MM.1S (cell line): Measurements from ENCODE around the gene CD8B.

Experiments used
- DNase-seq: peaks from one replicate; pipeline ENCODE4 v3.0.0-alpha.2; 2015
- H2AFZ ChIP-seq: fragments of 300-600 bp; sonication (generic); 2 replicates; pipeline ENCODE4 v1.6.0; 2016; ENCODE audit warnings: antibody characterized with exemption, low read length
- H3F3A ChIP-seq: fragments of 300-600 bp; sonication (generic); 2 replicates; pipeline ENCODE4 v1.6.1; 2016; ENCODE audit warnings: mild to moderate bottlenecking, antibody characterized with exemption, low read length, moderate library complexity, mixed read lengths; ENCODE audit not compliant: insufficient read depth
- H3K27ac ChIP-seq: fragments of 300-600 bp; sonication (generic); 2 replicates; pipeline ENCODE4 v1.5.1; 2016; ENCODE audit warnings: mild to moderate bottlenecking, low read length
- H3K27me3 ChIP-seq: fragments of 300-600 bp; sonication (generic); replicated peaks from 2 replicates; pipeline ENCODE4 v1.6.0; 2016; ENCODE audit warnings: low read length; ENCODE audit not compliant: insufficient read depth
- H3K36me3 ChIP-seq: fragments of 300-600 bp; sonication (generic); replicated peaks from 2 replicates; pipeline ENCODE4 v1.6.1; 2016; ENCODE audit warnings: mild to moderate bottlenecking, low read length, mixed read lengths; ENCODE audit not compliant: insufficient read depth
- H3K4me1 ChIP-seq: fragments of 300-600 bp; sonication (generic); 2 replicates; pipeline ENCODE4 v1.6.1; 2016; ENCODE audit warnings: low read length, mixed read lengths
- H3K4me2 ChIP-seq: fragments of 300-600 bp; sonication (generic); 2 replicates; pipeline ENCODE4 v1.6.0; 2016; ENCODE audit warnings: low read depth, low read length
- H3K4me3 ChIP-seq: fragments of 300-600 bp; sonication (generic); 2 replicates; pipeline ENCODE4 v1.5.1; 2016; ENCODE audit warnings: low read length, mixed read lengths
- H3K79me2 ChIP-seq: fragments of 300-600 bp; sonication (generic); 2 replicates; pipeline ENCODE4 v1.6.1; 2016; ENCODE audit warnings: mixed run types, low read length, mixed read lengths
- H3K9ac ChIP-seq: fragments of 300-600 bp; sonication (generic); 2 replicates; pipeline ENCODE4 v1.6.1; 2016; ENCODE audit warnings: low read length, mixed read lengths
- H3K9me2 ChIP-seq: fragments of 300-600 bp; sonication (generic); replicated peaks from 2 replicates; pipeline ENCODE4 v1.6.1; 2016; ENCODE audit warnings: mild to moderate bottlenecking, low read length, mixed read lengths; ENCODE audit not compliant: insufficient read depth
- H3K9me3 ChIP-seq: fragments of 300-600 bp; sonication (generic); replicated peaks from 2 replicates; pipeline ENCODE4 v1.6.1; 2016; ENCODE audit warnings: mild to moderate bottlenecking, low read length, mixed read lengths; ENCODE audit not compliant: insufficient read depth
- H4K20me1 ChIP-seq: fragments of 300-600 bp; sonication (generic); 2 replicates; pipeline ENCODE4 v1.6.1; 2016; ENCODE audit warnings: mild to moderate bottlenecking, low read length, moderate library complexity, mixed read lengths; ENCODE audit not compliant: insufficient read depth
- EZH2 ChIP-seq: fragments of 300-600 bp; sonication (generic); optimal IDR thresholded peaks from 2 replicates; pipeline ENCODE3; 2017; ENCODE audit warnings: low read depth, mild to moderate bottlenecking, antibody characterized with exemption, low read length, mixed read lengths
- EZH2phosphoT487 ChIP-seq: fragments of 300-600 bp; sonication (generic); IDR thresholded peaks from 2 replicates; pipeline ENCODE4 v1.6.1; 2018; ENCODE audit warnings: antibody characterized with exemption, low read length
- TF ChIP-seq, protein P1 (sequence below): fragments of 300-600 bp; sonication (generic); IDR thresholded peaks from 2 replicates; pipeline ENCODE4 v1.5.1; 2016; ENCODE audit warnings: antibody characterized with exemption, low read length, mixed read lengths

The CD8B gene

DNA sequence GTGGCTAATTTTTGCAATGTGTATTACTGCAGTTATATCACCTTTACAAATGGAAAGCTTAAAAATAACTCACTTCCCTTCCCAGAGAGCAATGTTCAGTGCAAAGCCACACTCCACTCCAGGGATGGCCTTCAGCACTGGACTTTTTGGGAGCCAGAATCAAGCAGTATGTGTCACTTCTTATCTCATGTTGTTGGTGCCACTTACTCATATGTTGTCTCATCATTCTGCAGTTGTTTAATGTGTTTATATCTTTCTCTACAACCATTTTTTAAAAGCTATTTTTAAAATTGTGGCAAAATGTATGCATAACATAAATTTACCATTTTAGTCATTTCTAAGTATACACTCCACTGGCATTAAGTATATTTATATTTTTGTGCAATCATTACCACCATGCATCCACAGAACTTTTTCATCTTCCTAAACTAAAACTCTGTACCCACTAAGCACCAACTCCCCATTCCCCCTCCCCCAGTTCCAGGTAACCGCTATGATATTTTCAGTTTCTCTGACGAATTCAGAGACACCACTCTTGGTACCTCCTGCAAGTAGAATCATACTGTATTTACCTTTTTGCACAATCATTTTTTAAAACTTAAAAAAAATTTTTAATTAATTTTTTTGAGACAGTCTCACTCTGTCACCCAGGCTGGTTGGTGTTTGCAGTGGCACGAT is 38.9 kb downstream of the CD8B start:
- no peaks in the 10 kb centered on the region for H3K4me1 ChIP-seq
- no peaks in the 10 kb centered on the region for H3K36me3 ChIP-seq
- no peaks in the 10 kb centered on the region for H3K27me3 ChIP-seq
- no peaks in the 10 kb centered on the region for H3K9me3 ChIP-seq
- H3K79me2 ChIP-seq = no peaks in the 10 kb centered on the region
- no peak overlapping the region for H3K9ac ChIP-seq
- no peaks in the 10 kb centered on the region for H3K9me2 ChIP-seq
- no peak for TF ChIP-seq EZH2
- TF ChIP-seq, protein P1, sequence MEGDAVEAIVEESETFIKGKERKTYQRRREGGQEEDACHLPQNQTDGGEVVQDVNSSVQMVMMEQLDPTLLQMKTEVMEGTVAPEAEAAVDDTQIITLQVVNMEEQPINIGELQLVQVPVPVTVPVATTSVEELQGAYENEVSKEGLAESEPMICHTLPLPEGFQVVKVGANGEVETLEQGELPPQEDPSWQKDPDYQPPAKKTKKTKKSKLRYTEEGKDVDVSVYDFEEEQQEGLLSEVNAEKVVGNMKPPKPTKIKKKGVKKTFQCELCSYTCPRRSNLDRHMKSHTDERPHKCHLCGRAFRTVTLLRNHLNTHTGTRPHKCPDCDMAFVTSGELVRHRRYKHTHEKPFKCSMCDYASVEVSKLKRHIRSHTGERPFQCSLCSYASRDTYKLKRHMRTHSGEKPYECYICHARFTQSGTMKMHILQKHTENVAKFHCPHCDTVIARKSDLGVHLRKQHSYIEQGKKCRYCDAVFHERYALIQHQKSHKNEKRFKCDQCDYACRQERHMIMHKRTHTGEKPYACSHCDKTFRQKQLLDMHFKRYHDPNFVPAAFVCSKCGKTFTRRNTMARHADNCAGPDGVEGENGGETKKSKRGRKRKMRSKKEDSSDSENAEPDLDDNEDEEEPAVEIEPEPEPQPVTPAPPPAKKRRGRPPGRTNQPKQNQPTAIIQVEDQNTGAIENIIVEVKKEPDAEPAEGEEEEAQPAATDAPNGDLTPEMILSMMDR = no peak
- H4K20me1 ChIP-seq = no peaks in the 10 kb centered on the region
- no peak overlapping the region for H3K4me3 ChIP-seq
- H3K27ac ChIP-seq = no peak overlapping the region
- H3F3A ChIP-seq = no peaks in the 10 kb centered on the region
- no peak for DNase-seq
- H3K4me2 ChIP-seq = no peak overlapping the region
- no peak overlapping the region for H2AFZ ChIP-seq

GRCh38 chr2:86821842-86822241 is 39.8 kb downstream of the CD8B start:
- Histone ChIP-seq H3K9me3 (no peaks in the 10 kb centered on the region), H3F3A (no peaks in the 10 kb centered on the region), H3K9me2 (no peaks in the 10 kb centered on the region), H3K4me3 (no peak overlapping the region), H2AFZ (no peak overlapping the region), H3K27me3 (no peaks in the 10 kb centered on the region), H3K4me1 (no peaks in the 10 kb centered on the region), H4K20me1 (no peaks in the 10 kb centered on the region), H3K79me2 (no peaks in the 10 kb centered on the region), H3K9ac (no peak overlapping the region), H3K27ac (no peak overlapping the region), H3K36me3 (no peaks in the 10 kb centered on the region), H3K4me2 (no peak overlapping the region)
- DNase-seq = no peak
- TF ChIP-seq, protein P1 = no peak
- TF ChIP-seq EZH2 (no peak), EZH2phosphoT487 (no peak)

- H4K20me1 ChIP-seq = no peaks in the 10 kb centered on the region
- no peaks in the 10 kb centered on the region for H3K36me3 ChIP-seq
- H3K79me2 ChIP-seq = no peaks in the 10 kb centered on the region
- no peaks in the 10 kb centered on the region for H3K9me2 ChIP-seq
- DNase-seq = no peak
- H3F3A ChIP-seq = no peaks in the 10 kb centered on the region
- TF ChIP-seq, protein P1 = no peak
- TF ChIP-seq EZH2phosphoT487 (no peak), EZH2 (no peak)
- no peak overlapping the region for H2AFZ ChIP-seq
- H3K27ac ChIP-seq = no peak overlapping the region
- H3K4me2 ChIP-seq = no peak overlapping the region
- no peaks in the 10 kb centered on the region for H3K4me1 ChIP-seq
- H3K27me3 ChIP-seq = no peaks in the 10 kb centered on the region
- H3K9ac ChIP-seq = no peak overlapping the region
- H3K4me3 ChIP-seq = no peak overlapping the region
- H3K9me3 ChIP-seq = no peaks in the 10 kb centered on the region
Measured at GRCh38 chr2:86821306-86821705, 40.4 kb downstream of the CD8B start.
